ENCODE results near the gene DOCK6.

The DOCK6 gene

DNA sequence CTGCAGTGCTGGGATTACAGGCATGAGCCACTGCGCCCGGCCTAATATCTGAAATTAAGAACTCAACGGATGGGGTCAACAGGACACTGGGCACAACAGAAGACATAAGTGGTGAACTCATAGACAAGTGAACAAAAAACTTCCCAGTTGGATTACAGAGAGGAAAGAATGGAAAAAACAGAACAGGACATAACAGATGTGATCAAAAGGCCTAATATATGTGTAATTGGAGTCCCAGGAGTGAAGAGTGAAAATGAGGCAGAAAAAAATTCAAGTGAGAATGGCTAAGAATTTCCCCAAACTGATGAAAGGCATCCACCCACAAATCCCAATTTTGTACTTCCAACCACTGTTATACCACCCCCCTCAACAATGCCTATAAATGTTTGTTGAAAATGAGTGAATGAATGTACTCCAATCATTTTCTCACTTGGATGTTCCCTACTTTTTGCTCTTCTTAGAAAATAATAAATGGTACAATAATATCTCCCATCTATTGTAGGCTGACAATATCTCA is 41.2 kb downstream of the DOCK6 start:
- no peak for DNase-seq

DNA sequence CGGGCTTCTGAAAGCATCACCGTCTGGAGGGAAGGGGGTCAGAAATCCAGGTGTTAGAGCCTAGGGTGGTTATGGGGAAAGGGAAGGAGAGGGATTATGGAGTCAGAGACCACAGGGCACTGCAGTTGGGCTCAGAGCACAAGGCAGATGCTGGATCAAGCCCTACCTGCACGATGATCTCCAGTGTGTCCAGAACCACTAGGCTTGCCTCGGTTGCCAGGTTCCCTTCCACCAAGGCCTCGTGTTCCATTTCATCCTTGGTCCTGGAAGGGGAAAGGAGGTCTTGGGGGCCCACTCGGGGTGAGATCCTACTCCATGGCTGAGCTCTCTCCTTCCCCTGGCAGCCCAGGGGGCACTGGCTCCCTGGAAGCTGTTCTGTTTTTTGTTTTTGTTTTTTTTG is 47.9 kb downstream of the DOCK6 start:
- no peak for DNase-seq

DNA sequence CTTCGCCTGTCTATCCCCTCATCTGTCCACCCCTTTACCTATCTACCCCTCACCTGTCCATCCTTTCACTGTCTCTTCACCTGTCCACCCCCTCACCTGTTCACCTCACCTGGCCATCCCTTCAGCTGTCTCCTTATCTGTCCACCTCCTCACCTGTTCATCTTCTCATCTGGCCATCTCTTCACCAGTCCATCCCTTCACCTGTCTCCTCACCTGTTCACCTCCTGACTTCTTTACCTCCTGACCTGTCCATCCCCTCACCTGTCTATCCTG is 51.7 kb downstream of the DOCK6 start:
- DNase-seq, result no peak

DNA sequence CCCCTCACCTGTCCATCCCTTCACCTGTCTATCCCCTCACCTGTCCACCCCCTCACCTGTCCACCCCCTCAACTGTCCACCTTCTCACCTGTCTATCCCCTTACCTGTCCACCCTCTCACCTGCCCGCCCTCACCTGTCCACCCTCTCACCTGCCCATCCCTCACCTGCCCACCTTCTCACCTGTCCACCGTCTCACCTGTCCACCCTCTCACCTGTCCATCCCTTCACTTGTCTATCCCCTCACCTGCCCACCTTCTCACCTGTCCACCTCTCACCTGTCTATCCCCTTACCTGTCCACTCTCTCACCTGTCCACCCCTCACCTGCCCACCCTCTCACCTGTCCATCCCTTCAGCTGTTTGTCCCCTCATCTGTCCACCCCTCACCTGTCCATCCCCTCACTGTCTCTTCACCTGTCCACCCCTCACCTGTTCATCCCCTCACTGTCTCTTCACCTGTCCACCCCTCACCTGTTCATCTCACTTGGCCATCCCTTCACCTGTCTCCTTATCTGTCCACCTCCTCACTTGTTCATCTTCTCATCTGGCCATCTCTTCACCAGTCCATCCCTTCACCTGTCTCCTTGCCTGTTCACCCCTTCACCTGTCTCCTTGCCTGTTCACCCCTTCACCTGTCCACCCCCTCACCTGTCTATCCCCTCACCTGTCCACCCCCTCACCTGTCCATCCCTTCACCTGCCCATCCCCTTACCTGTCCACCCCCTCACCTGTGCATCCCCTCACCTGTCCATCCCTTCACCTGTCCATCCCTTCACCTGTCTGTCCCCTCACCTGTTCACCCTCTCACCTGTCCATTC is 52.3 kb downstream of the DOCK6 start:
- no peak for DNase-seq

DNA sequence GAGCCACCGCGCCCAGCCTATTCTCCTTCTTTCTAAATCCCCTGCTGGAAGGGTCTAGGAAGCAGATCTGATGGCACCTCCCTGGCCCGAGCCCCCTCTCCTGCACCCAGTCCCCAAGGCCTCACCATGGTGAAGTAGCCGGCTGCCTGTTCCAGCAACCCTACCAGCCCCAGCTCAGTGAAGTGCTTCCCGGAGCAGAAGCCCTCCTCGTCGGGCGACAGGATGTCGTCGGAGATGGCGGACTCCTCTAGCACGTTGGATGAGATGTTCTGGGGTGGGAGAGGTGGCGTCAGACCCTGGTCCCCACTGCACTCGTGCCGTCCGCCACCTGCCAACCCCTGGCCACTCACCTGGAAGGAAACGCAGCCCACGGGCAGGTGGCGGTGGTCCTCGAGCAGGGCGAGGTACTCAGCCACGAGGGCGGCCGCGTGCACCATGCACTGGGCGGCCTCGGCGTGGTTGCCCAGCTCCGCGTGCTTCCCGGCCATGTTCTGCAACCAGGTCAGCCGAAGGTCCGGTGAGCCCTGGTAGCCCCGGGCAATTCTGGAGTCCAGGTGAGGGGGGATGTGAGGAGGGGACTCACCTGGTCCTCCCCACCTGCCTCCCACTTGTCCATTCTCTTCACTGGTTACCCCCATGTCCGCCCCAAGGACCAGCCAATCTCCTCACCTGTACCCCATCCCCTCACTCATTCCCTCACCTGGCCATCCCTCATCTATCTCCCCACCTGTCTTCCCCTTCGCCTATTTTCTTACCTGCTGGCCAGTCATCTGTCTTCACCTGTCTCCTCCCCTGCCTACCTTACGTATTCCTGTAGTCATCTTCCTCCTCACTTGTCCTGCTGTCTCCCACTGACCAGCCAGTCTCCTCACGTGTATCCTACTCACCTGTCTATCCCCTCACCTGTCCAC is 53.5 kb downstream of the DOCK6 start:
- DNase-seq, result no peak

DNA sequence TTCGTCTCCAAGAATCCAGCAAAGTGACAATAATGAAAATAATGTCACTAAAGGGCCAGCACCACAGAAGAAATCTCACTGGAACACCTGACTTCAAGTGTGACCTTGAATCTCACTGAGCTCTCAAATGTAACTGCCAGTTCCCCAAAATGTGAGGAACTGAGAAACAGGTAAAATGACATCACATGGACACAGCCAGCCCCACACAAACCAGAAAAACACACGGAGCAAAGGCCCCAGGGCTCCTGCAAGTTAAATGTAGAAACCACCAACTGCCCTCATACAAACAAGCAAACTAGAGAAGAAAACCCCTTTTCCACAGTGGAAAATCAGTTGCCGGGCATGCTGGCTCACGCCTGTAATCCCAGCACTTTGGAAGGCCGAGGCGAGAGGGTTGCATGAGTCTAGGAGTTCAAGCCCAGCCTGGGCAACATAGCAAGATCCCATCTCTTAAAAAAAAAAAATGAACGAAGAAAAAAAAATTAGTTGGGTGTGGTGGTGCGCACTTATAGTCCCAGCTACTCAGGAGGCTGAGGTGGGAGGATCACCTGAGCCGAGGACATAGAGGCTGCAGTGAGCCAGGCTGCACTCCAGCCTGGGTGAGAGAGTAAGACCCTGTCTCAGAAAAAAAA is 56.3 kb downstream of the DOCK6 start:
- no peak for DNase-seq

DNA sequence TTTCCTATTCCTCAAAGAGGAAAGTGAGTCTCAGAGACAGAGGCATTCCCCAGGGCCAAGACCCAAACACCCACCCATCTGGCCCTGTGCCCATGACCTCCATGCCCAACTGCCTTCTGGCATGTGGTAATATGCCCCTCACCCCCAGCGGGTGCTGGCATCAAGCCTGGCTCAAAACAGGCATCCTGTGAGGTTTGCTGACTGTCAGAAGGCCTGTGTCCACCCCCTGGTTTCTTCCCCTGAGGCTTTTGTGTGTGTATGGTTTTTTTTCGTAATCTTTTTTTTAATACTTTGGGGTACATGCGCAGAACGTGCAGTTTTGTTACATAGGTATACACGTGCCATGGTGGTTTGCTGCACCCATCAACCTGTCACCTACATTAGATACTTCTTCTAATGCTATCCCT is 57.4 kb downstream of the DOCK6 start:
- no peak for DNase-seq

DNA sequence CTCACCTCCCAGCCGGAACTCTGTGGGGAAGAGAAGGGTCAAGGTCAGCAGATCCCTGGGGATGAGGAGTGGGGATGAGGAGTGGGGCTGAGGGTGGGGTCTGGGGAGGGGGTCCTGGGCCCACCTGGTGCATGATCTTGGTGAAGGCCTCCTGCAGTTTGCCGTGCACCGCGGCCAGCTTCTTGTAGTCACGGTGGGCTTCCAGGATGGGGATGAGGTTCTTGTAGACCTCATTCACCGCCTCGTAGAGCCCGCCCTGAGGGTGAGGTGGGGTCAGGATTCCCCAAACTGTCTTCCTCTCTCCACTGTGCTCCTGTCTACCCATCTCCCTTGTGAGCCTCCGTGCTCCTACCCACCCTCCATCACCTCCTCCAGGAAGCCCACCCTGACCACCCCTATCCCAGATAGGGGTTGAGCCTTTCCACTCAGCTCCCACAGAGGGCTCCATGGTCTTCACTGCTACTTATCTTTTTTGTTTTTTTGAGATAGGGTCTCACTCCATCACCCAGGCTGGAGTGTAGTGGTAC is 58.2 kb downstream of the DOCK6 start:
- DNase-seq, result no peak

DNA sequence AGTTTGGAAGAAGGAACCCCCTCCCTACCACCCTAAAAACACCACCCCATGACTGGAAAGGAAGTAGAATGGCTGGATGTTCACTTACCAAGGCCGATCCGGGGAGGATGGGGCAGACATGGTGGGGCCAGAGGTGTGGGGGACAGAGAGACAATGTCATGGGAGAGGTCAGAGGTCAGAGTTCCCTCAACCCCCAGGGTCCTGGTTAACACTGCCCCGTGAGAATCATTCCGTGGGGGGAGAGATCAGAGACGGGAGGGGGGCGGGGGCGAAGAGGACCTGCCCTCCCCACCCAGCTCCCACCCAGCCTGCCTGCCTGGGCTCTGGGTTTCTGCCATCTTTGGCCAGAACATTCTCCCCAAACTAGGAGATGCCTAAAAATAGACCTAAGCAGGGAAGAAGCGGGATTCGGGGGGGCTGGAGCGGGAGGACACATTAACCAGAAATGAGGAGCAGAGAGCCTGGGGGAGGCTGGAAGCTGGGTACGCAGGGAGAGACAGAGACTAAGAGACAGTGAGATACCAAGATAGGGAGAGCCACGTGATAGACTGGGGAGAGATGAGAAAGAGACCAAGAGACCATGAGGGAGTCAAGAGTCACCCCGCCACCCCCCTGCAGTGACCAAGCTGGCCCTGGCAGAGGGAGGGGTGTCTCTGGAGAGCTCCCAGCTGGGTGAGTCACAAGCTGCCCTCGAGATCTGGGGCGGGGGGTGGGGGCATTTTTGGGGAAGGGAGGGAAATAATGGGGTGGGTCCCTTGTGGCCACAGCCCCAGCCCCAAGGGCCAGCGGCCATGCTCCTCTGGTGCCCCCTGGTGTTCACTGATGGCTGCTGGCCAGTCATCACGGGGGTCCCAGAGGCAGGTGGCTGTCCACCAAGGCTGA is 58.9 kb downstream of the DOCK6 start:
- DNase-seq, result no peak

DNA sequence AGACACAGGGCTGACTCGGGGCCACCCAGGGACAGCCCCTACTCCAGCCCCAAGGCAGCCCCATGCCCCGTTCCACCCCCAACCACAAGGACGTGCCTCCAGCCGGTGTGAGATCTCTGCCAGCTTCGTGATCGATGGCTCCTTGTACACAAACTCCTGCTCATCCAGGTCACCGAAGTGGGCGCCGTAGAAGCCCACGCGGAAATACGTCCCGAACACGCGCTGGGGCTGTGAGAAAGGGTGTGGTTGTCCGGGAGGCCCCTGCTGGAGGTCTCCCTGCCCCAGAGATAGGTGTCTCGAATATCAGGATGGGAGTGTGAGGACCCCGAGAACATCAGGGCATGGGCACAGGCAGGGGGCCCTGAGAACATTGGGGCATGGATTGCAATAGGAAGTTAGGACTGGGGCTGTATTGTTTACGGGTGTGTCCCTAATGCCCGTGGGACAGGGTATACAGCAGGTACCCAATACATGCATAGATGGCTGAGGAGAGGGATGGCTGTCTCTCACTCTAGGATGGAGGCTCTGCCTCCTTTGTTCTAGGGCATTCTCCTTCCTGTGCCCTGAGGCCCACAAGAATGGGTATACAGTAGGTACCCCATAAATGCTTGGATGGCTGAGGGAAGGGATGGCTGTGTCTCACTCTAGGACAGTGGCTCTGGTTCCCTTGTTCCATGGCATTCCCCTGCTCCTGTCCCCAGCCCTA is 59.7 kb downstream of the DOCK6 start:
- DNase-seq, result no peak

DNA sequence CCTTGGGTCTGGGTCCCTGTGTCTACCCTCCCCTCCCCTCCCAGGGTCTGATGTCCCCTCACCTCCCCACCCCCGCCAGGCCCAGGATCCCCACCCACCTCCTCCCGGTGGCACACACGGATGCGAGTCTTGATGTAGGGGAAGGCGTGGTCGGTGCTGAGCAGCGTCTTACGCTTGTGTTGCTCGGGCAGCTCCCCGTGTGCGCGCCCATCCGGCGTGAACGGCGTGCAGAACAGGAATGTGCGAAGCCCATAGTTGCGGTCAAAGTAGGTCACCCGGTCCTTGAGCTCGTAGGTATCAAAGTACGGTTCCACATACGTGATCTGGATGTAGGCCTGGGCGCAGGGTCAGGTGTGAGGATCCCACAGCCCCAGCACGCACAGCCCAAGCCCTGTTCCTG is 60.5 kb downstream of the DOCK6 start:
- no peak for DNase-seq

DNA sequence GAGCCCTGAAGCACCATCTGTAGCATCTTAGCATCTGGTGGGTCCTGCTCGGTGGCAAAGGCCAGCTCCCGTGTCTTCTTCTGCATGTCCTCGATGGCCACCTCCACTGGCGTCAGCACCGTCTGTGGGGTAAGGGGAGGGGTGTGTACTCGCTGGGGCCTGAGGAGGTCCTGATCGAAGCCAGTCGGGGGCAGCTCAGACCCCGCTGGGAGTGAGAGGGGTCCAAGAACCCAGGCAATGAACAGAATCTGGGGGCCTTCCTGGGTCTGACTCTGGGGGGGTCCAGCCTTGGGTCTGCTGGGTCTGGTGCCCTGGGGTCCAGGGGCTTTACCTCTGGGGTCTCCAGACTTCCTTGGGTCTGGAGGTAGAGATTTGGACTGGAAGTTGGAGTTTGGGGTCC is 61.4 kb downstream of the DOCK6 start:
- DNase-seq, result no peak

DNA sequence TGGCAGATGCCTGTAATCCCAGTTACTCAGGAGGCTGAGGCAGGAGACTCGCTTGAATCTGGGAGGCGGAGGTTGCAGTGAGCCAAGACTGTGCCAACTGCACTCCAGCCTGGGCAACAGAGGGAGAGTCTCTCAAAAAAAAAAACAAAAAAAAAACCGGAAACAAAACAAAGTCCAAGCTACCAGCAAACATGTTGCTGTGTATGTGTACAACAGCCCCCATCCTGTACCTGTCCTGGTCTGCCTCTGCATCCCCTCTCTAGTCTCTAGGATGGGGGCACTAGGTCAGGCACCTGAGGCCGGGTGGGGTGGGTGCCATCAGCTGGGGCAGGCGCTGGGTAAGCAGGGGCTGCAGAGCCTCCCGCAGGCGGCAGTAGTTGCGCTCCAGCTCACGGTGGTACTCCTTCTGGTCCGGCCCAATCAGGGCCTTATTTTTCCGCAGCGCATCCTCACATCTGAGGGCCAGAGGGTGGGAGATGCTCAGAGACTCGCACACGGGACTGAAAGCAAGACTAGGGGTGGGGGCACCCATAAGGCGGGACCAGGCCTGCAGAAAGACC is 62.2 kb downstream of the DOCK6 start:
- no peak for DNase-seq

DNA sequence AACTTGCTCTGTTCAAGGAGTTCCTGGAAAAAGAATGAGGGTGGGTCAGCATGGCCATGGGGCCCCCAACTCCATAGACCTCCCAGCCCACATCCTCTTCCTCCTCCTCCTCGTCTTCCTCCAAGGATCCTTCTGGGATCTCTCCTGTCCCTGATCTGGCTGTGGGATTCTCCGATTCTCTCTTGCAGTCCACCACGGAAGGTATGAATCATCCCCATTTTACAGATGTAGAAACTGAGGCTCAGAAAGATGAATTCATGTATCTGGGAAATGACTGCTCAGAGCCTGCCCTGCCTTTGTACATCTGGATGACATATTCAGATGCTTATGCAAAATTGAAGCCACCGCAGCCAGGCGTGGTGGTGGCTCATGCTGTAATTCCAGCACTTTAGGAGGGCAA is 62.8 kb downstream of the DOCK6 start:
- DNase-seq, result no peak

DNA sequence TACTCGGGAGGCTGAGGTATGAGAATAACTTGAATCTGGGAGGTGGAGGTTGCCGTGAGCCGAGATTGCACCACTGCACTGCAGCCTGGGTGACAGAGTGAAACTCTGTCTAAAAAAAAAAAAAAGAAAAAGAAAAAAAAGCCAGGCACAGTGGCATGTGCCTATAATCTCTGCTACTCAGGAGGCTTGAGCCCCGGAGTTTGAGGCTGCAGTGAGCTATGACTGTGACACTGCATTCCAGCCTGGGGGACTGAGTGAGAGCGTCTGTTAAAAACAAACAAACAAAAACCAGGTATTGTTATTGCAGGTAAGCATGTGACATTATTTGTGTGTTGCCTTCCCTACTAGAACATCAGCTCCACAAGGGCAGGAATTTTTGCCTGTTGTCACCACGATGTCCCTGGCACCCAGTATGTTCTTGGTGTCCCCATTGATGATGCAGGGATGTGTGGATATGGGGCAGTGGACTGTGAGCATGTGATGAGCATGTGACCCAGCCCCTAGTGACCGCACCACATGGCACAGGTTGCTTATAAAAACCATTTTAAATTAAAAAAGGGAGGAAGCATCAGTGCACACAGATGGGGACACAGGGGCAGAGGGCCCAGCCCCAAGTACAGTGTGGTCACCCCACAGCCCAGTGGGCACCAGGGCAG is 63.4 kb downstream of the DOCK6 start:
- DNase-seq, result no peak

DNA sequence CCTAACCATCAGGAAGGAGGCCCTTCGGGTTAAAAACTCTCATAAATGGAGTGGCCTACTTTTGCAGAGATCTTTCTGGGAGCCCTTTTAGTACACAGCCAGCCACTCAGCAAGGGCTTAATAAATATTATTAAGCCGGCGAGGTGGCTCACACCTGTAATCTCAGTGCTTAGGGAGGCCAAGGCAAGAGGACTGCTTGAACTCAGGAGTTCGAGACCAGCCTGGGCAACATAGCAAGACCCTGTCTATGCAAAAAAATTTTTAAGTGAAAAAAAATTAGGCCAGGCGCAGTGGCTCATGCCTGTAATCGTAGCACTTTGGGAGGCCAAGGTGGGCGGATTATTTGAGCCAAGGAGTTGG is 64.2 kb downstream of the DOCK6 start:
- no peak for DNase-seq

DNA sequence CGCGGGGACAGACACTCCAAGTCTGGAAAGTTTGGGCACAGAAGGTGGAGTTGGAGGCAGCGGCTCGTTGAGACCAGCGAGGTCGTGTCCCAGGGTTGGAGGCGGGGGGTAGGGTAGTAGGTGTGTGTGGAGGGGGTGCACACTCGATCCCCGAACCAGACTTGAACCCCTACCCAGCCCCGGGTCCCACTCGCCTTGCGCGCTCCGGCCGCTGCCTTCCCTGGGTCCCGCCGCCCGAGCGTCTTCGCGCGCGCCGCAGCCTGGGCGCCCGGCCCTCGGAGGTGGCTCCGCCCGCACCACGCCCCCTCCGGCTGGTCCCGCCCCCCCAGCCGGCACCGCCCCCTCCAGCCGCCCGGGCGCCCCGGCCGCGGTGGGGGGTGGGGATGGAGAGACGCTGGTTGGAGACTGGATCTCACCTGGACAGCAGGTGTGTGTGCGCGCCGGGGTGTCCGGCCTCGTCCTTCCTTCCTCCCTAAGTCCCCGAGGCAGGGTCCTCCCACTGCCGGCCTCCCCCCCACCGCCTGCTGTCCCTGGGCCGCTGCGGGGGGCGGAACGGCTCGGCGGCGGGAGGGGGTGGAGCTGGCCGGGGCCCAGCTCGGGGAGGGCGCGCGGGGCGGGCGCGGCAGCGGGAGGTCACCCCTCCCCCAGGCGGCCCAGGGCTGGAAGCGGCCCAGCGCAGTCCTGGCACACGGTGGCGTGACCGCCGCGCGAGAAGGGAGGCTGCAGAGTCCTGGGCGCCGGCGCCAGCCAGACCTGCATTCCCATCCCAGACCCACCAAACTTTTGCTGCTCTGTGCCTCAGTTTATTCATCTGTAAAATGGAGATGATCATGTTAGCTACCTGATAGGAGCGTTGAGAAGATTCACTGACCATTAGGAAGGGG is 64.8 kb downstream of the DOCK6 start, which contains the start of gene KANK2:
Gene KANK2, minus strand, starts transcription at position 255 of the 884 bp plus-strand sequence. CDS start 3,034 bp downstream, outside the sequence.
- peak; percentile 61 to 66 for DNase-seq

DNA sequence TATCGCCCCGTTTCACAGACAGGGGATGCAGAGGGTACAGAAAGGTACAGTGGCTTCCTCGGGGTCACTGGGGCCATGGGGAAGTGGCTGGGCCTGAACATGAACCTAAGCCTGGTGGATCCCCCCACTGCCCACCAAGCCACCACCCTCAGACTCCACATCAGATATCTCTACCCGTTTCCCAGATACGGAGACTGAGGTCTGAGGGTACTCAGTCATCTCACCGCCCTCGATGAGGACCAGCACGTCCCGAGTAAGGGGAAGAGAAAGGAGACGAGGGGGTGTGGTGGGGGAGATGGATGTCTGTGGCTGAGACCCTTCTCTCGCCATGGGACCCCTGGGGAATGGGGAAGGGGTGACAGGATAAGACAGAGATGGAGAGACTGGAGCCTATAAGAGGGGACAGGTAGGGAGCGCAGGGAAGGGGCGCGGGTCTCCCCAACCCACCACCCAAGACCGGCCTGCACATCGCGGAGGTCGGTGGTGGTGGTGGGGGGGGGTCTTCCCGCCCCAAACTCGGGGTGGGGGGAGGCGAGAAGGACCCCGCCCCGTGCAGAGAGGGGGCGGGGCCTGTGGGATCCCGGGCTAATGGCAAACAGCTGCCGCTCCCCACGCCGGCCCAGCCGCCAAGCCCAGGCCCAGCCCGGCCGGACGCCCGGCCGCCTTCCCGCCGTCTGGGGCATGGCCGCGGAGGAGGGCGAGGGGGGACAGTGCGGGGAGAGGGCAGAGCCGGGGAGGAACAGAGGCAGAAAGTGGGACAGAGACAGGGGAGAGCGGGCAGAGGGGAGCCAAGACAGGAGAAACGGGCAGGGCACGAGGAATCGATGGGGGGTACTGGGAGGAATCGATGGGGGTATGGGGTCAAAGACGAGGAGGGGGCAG is 65.7 kb downstream of the DOCK6 start:
- no peak for DNase-seq

DNA sequence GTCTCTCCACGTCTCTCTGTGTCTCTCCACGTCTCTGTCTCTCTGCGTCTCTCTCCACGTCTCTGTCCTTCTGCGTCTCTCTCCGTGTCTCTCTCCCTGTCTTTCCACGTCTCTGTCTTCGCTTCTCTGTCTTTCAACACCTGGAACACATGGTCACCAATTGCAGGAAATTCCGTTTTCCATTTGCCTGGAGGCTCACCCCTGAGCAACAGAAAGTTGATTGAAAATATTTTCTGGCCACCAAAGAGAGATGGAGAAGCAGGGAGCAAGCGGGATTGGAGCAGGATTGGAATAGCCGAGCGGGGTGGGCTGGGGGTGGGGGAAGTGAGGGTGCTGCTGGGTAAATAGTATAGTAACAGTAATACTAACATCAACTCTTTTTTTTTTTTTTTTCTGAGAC is 66.6 kb downstream of the DOCK6 start:
- no peak for DNase-seq

Measured in NCI-H187 (cell line).